ENCODE measurements around the gene NUP98. TPM values are rescaled to one million over a fixed set of nuclear protein-coding genes. Genes with fewer than 3 reads are reported as not detected.
"Not testable (repeated sequence)": the region's sequence is repeated elsewhere in the genome, so short reads cannot be mapped to it uniquely, and the experiment has no call there.

The NUP98 gene
- total RNA-seq, 4 donors from 2014 or later = 73.8 to 205 (median 110) TPM

DNA sequence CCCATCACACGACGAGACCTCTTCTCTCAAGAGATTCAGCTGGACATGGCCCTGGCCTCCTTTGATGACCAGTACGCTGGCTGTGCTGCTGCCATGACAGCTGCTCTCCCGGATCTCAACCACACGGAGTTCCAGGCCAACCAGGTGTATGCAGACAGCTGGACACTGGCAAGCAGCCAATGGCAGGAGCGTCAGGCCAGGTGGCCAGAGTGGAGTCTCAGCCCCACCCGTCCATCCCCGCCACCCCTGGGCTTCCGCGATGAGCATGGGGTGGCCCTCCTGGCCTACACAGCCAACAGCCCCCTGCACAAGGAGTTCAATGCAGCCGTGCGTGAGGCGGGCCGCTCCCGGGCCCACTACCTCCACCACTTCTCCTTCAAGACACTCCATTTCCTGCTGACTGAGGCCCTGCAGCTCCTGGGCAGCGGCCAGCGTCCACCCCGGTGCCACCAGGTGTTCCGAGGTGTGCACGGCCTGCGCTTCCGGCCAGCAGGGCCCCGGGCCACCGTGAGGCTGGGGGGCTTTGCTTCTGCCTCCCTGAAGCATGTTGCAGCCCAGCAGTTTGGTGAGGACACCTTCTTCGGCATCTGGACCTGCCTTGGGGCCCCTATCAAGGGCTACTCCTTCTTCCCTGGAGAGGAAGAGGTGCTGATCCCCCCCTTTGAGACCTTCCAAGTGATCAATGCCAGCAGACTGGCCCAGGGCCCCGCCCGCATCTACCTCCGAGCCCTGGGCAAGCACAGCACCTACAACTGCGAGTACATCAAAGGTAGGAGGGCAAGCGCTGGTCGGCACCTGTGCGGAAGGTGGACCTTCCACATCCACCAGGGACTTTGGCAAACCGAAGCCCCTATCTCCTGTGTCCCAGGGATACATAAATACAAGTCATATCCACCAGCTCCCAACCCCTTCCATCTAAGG is 137.5 kb downstream of the NUP98 start:
- ATAC-seq (ENCODE audit: low FRiP score) = no peak

DNA sequence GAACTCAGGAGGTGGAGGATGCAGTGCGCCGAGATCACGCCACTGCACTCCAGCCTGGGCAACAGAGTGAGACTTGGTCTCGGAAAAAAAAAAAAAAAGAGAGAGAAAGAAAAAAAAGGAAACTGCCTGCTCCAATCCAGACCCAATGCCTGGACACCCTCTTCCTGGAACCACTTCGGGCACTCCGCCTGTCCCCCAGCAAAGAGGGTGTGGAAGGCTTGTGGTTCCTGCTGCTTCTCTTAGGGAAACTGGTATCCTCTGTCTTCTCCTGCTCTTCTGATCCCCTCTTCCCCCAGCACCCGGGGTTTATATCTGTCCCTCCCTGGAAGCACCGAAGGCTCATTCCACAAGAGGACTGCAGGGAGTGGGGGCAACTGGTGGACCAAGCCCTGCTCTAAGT is 139.1 kb downstream of the NUP98 start:
- ATAC-seq (ENCODE audit: low FRiP score) (no peak), DNase-seq (ENCODE audit: low spot score) (no peak)
- TF ChIP-seq, protein P1, sequence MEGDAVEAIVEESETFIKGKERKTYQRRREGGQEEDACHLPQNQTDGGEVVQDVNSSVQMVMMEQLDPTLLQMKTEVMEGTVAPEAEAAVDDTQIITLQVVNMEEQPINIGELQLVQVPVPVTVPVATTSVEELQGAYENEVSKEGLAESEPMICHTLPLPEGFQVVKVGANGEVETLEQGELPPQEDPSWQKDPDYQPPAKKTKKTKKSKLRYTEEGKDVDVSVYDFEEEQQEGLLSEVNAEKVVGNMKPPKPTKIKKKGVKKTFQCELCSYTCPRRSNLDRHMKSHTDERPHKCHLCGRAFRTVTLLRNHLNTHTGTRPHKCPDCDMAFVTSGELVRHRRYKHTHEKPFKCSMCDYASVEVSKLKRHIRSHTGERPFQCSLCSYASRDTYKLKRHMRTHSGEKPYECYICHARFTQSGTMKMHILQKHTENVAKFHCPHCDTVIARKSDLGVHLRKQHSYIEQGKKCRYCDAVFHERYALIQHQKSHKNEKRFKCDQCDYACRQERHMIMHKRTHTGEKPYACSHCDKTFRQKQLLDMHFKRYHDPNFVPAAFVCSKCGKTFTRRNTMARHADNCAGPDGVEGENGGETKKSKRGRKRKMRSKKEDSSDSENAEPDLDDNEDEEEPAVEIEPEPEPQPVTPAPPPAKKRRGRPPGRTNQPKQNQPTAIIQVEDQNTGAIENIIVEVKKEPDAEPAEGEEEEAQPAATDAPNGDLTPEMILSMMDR (IDR thresholded peaks at IDR 0.05) = no peak

More for the DNA sequence above, 137.5 kb downstream of the NUP98 start:
- TF ChIP-seq, protein P1 (IDR thresholded peaks at IDR 0.05) = no peak
- no peak for DNase-seq (ENCODE audit: low spot score)

DNA sequence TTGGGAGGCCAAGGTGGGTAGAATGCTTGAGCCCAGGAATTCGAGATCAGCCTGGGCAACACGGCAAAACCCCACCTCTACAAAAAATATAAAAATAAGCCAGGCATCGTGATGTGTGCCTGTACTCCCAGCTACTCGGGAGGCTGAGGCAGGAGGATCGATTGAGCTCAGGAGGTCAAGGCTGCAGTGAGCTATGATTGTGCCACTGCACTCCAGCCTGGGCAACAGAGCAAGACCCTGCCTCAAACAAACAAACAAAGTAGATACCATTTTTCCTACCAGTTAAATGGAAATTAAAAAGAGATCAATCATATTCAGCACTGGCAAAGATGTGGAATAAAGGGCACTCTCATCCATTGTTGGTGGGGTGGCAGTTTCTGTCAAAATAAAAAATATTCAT is 140.0 kb downstream of the NUP98 start:
- ATAC-seq (ENCODE audit: low FRiP score) = not testable (repeated sequence)

DNA sequence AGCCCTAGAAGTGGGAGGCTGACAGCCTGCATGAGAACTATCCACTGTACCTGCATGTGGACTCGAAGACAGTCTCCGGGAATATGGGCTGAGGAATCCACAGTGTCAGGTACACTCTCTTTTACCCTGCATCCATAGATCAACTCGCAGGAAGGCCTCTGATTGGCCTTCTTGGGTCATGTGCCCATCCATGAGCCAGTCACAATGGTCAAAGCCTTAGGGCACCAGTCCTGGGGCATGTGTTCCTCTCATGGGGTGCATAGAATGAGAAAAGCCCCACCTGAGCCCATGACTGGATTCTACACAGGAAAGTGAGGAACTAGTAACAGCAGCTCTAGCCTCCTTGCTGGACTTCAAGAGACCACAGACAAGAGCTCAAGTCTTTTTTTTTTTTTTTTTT is 141.8 kb downstream of the NUP98 start:
- DNase-seq (ENCODE audit: low spot score) (no peak), ATAC-seq (ENCODE audit: low FRiP score) (no peak)
- TF ChIP-seq, protein P1 (IDR thresholded peaks at IDR 0.05) = no peak

More for the DNA sequence above, 140.0 kb downstream of the NUP98 start:
- not testable (repeated sequence) for DNase-seq (ENCODE audit: low spot score)

DNA sequence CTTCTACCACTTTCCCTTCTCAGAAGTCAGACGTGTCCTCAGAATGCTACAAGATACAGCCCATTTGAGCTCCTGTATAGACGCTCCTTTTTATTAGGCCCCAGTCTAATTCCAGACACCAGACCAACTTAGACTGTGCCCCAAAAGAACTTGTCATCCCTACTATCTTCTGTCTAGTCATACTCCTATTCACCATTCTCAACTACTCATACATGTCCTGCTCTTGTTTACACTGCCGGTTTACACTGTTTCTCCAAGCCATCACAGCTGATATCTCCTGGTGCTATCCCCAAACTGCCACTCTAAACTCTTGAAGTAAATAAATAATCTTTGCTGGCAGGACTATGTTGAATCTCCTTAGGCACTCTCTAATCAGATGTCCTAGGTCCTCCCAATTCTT is 144.8 kb downstream of the NUP98 start:
- ATAC-seq (ENCODE audit: low FRiP score); DNase-seq (ENCODE audit: low spot score): not testable (repeated sequence)

DNA sequence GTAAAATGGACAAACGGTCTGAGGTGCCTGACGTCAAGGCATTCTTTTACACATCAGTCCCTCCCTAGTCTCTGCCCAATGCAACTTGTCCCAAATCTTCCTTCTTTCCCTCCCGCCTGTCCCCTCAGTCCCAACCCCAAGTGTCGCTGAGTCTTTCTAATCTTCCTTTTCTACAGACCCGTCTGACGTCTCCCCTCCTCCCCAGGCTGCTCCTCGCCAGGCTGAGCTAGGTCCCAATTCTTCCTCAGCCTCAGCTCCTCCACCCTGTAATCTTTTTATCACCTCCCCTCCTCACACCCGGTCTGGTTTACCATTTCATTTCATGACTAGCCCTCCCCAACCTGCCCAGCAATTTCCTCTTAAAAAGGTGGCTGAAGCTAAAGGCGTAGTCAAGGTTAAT is 148.0 kb downstream of the NUP98 start:
- not testable (repeated sequence) for ATAC-seq (ENCODE audit: low FRiP score); DNase-seq (ENCODE audit: low spot score)

DNA sequence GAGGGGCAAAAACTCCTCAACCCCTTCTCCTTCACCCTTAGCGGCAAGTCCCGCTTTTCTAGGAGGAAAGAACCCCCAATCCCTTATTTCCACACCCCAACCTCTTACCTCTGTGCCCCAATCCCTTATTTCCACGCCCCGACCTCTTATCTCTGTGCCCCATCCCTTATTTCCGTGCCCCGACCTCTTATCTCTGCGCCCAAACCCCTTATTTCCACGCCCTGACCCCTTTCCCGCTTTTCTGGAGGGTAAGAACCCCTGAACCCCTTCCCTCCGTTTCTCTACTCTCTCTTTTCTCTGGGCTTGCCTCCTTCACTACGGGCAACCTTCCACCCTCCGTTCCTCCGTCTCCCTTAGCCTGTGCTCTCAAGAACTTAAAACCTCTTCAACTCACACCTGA is 148.5 kb downstream of the NUP98 start:
- ATAC-seq (ENCODE audit: low FRiP score); DNase-seq (ENCODE audit: low spot score): not testable (repeated sequence)

DNA sequence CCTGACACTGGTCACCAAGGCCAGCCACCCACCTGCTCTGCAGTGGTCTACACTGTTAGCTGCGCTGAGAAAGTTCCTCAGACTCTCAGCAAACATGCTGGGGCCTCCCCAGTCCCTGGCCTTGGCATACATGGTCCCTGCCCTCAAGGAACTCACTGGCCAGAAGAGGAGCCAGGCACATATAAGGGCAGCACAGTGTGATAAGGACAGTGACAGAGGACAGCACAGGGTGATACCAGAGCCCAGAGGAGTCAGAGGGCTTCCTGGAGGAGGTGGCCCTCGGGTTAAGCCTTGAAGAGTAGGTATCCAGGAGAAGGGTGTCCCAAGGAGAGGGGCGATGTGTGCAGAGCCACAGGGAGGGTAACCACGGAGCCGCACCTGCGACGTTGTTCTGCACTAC is 151.8 kb downstream of the NUP98 start:
- TF ChIP-seq, protein P1 (IDR thresholded peaks at IDR 0.05) = no peak
- DNase-seq (ENCODE audit: low spot score) = no peak
- no peak for ATAC-seq (ENCODE audit: low FRiP score)

DNA sequence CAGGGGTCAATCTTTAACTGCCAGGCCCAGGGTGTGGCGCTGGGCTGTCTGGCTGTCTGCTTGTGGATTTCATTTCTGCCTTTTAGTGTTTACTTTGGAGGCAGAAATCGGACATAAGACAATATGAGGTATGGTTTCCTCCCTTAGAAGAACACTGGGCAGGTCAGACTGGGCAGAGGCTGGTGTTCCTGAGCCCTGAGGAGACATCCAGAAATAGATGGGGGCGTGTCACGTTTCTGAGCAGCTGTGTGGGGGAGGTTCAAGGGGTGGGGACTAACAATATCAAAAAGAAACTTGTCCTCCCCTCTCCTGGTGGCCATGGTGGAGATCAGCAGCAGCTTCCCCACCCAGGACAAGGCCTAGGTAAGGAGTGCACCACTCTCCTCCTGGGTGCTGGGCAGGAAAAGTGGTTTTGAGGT is 152.5 kb downstream of the NUP98 start, which contains the start of gene ART1:
TSS of gene ART1 (plus strand) at position 312 of the 419 bp plus-strand sequence. CDS start 14,086 bp downstream, outside the sequence.
- DNase-seq (ENCODE audit: low spot score) (no peak), ATAC-seq (ENCODE audit: low FRiP score) (no peak)
- TF ChIP-seq, protein P1 (IDR thresholded peaks at IDR 0.05) = no peak

DNA sequence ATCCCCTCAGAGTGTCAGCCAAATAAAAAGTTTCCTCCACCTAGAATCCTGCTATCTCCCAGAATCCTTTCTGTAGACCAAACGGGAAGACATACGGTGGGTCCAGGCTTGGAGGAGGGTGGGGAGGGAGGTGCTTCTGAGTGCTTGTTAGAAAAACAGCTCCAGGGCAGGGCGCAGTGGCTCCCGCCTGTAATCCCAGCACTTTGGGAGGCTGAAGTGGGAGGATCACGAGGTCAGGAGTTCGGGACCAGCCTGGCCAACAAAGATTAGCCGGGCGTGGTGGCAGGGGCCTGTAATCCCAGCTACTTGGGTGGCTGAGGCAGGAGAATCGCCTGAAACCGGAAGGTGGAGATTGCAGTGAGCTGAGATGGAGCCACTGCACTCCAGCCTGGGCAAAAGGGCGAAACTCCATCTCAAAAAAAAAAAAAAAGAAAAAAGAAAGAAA is 154.2 kb downstream of the NUP98 start:
- not testable (repeated sequence) for ATAC-seq (ENCODE audit: low FRiP score)

More for the DNA sequence above, 154.2 kb downstream of the NUP98 start:
- DNase-seq (ENCODE audit: low spot score) = not testable (repeated sequence)
